ENCODE measurements around the gene LZTFL1.

The LZTFL1 gene

GRCh38 chr3:45776301-45776595 lies 65.7 kb downstream of the LZTFL1 start:
- no peaks in the 10 kb centered on the region for H3K36me3 ChIP-seq (ENCODE audit: insufficient read depth, low read length)
- H2AFZ ChIP-seq (ENCODE audit: low read length, unreplicated experiment): no peak overlapping the region
- no peaks in the 10 kb centered on the region for H3K4me1 ChIP-seq (ENCODE audit: control insufficient read depth, insufficient read depth, low read length, unreplicated experiment)
- H3K27me3 ChIP-seq (ENCODE audit: insufficient read depth, low read length): peaks cover 88% of the 10 kb centered on the region
- H3K79me2 ChIP-seq (ENCODE audit: control insufficient read depth, insufficient read depth, low read length, unreplicated experiment): no peaks in the 10 kb centered on the region
- no peak overlapping the region for H3K4me3 ChIP-seq (ENCODE audit: low read depth, low read length)
- no peak overlapping the region for H3K27ac ChIP-seq (ENCODE audit: low read depth, low read length)

- H3K4me3 ChIP-seq (ENCODE audit: low read depth, low read length): no peak overlapping the region
- H3K79me2 ChIP-seq (ENCODE audit: control insufficient read depth, insufficient read depth, low read length, unreplicated experiment): no peaks in the 10 kb centered on the region
Measured at GRCh38 chr3:45775571-45776300, 66.2 kb downstream of the LZTFL1 start.

GRCh38 chr3:45774581-45775521 lies 67.1 kb downstream of the LZTFL1 start:
- H3K27me3 ChIP-seq (ENCODE audit: insufficient read depth, low read length): peaks cover 91% of the 10 kb centered on the region

More at GRCh38 chr3:45775571-45776300, 66.2 kb downstream of the LZTFL1 start:
- no peak overlapping the region for H3K27ac ChIP-seq (ENCODE audit: low read depth, low read length)
- H3K4me1 ChIP-seq (ENCODE audit: control insufficient read depth, insufficient read depth, low read length, unreplicated experiment): no peaks in the 10 kb centered on the region
- H2AFZ ChIP-seq (ENCODE audit: low read length, unreplicated experiment): no peak overlapping the region
- H3K36me3 ChIP-seq (ENCODE audit: insufficient read depth, low read length): no peaks in the 10 kb centered on the region
- H3K27me3 ChIP-seq (ENCODE audit: insufficient read depth, low read length): peaks cover 90% of the 10 kb centered on the region

GRCh38 chr3:45773714-45774449 lies 68.0 kb downstream of the LZTFL1 start:
- H3K27me3 ChIP-seq (ENCODE audit: insufficient read depth, low read length): peaks cover 90% of the 10 kb centered on the region
- H3K4me3 ChIP-seq (ENCODE audit: low read depth, low read length): no peak overlapping the region
- H3K79me2 ChIP-seq (ENCODE audit: control insufficient read depth, insufficient read depth, low read length, unreplicated experiment): no peaks in the 10 kb centered on the region
- no peaks in the 10 kb centered on the region for H3K4me1 ChIP-seq (ENCODE audit: control insufficient read depth, insufficient read depth, low read length, unreplicated experiment)
- no peak overlapping the region for H2AFZ ChIP-seq (ENCODE audit: low read length, unreplicated experiment)
- no peaks in the 10 kb centered on the region for H3K36me3 ChIP-seq (ENCODE audit: insufficient read depth, low read length)
- H3K27ac ChIP-seq (ENCODE audit: low read depth, low read length): no peak overlapping the region

More at GRCh38 chr3:45774581-45775521, 67.1 kb downstream of the LZTFL1 start:
- Histone ChIP-seq H3K36me3 (ENCODE audit: insufficient read depth, low read length) (no peaks in the 10 kb centered on the region), H3K27ac (ENCODE audit: low read depth, low read length) (no peak overlapping the region), H2AFZ (ENCODE audit: low read length, unreplicated experiment) (no peak overlapping the region), H3K4me1 (ENCODE audit: control insufficient read depth, insufficient read depth, low read length, unreplicated experiment) (no peaks in the 10 kb centered on the region), H3K4me3 (ENCODE audit: low read depth, low read length) (no peak overlapping the region), H3K79me2 (ENCODE audit: control insufficient read depth, insufficient read depth, low read length, unreplicated experiment) (no peaks in the 10 kb centered on the region)

Data from ACC112 (cell line).